Peyer's patch (tissue), 4 donors: ENCODE data around the gene ACTR8.

Experiments
- CTCF ChIP-seq, 6 experiments: fragments of 450-650 bp in 4 of 6; fragments of 200-600 bp in 2 of 6; sonication (generic) in 1 of 6; IDR thresholded peaks; one replicate each; pipeline ENCODE4 v1.5.1; 2017 to 2019; ENCODE audit warnings: antibody characterized with exemption in 6 of 6, mild to moderate bottlenecking in 3 of 6, moderate library complexity in 1 of 6
- POLR2A ChIP-seq, 2 donors: fragments of 450-650 bp; IDR thresholded peaks; one replicate each; pipeline ENCODE4 v1.5.1; 2017; ENCODE audit warnings: antibody characterized with exemption in 2 of 2, mild to moderate bottlenecking in 2 of 2, moderate library complexity in 2 of 2

DNA sequence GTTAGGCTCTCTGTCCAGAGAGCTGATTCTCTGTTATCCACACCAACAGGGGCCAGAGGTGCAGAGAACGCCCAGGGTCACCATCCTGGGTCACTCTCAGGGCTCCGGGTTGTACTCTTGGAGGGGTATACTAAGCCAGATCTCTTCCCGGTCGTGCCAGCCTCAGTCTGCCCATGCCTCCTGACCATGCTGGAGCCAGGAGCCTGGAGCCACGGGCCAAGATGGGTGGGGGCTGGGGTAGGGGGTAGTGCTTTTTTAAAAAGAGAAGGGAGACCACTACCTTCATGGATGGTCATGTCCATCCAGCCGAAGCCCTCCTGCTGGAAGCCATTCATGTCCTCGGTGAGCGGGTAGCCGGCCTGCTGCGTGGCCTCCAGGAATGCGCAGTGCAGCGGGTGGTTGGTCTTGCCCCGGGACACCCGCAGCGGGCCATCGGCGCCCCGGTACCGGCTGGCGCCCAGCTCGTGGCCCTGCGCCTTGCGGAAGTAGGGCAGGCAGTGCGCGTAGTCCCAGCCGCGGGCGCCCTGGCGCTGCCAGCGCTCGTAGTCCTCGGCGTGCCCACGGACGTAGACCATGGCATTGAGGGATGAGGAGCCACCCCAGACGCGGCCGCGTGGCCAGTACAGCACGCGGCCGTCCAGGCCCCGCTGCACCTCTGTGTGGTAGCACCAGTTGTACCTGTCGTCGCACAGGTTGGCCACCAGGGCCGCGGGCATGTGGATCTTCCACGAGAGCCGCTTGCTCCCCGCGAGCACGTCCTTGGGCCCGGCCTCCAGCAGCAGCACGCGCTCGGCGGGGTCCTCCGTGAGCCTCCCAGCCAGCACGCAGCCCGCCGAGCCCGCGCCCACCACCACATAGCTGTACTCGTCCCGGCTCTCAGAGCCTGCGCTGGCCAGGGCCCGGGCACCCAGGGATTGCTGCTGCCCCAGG is 58.7 kb downstream of the ACTR8 start:
- TF ChIP-seq POLR2A (IDR thresholded peaks at IDR 0.05), result no peak
- no peak for TF ChIP-seq CTCF (IDR thresholded peaks at IDR 0.05)
